Esophagus mucosa (tissue), 1 donor: Measurements from ENCODE around the gene DMAP1. TPM values are rescaled to one million over a fixed set of nuclear protein-coding genes. Genes with fewer than 3 reads are reported as not detected.
"Not testable (repeated sequence)": the region's sequence is repeated elsewhere in the genome, so short reads cannot be mapped to it uniquely, and the experiment has no call there.

Experiments
- ATAC-seq: fragments of 200-7000 bp; cut with Tn5 transposase; one replicate; pipeline ENCODE4 v1.9.1; 2020
- total RNA-seq: library from RNA; stranded (reverse); gene quantifications from one replicate; pipeline ENCODE4 v1.2.4, GENCODE V29; 2023
- donor health status: DM: yes; HTN: yes; CAD: no.

DMAP1 gene, protein sequence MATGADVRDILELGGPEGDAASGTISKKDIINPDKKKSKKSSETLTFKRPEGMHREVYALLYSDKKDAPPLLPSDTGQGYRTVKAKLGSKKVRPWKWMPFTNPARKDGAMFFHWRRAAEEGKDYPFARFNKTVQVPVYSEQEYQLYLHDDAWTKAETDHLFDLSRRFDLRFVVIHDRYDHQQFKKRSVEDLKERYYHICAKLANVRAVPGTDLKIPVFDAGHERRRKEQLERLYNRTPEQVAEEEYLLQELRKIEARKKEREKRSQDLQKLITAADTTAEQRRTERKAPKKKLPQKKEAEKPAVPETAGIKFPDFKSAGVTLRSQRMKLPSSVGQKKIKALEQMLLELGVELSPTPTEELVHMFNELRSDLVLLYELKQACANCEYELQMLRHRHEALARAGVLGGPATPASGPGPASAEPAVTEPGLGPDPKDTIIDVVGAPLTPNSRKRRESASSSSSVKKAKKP
- 16.2 TPM for total RNA-seq

DNA sequence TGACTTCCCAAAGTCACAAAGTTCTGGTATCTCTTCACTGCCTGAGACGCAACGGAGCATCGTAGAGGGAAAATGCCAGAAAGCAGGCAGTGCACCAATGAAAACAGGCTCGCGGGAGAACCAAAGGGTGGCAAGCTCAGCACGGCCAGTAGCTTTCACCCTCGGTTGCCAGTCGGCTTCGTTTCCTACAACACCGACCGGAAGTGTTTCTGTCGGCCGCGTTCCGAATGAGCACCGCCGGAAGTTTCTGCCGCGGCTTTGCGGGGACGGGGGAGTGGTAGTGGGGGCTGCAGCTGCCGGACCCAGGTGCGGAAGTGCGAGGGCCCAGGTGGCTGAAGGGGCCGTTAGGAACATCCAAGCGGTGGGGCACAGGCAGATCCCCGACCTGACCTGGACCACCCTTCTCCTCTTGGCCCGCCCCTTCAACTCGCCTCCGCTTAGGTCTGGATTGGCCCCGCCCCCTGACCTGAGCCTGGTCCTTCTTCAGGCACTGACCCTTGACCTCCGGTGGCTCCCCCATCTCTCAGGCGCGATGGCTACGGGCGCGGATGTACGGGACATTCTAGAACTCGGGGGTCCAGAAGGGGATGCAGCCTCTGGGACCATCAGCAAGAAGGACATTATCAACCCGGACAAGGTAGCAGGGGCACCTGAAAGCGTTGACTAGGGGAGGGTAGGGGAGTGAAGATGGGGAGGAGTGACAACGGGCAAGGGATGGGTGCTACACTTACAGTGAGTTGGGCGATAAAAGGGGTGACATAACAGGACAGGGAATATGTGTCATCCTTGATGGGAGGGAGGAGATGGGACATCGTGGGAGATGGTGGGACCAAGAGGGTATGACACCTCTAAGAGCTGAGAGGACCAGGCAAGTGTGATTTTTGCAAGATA is at the start of gene DMAP1:
TSS of gene DMAP1 (plus strand) at position 250 of the 891 bp plus-strand sequence. CDS start at position 533, 283 bp downstream.
- peak; percentile 90 for ATAC-seq

DNA sequence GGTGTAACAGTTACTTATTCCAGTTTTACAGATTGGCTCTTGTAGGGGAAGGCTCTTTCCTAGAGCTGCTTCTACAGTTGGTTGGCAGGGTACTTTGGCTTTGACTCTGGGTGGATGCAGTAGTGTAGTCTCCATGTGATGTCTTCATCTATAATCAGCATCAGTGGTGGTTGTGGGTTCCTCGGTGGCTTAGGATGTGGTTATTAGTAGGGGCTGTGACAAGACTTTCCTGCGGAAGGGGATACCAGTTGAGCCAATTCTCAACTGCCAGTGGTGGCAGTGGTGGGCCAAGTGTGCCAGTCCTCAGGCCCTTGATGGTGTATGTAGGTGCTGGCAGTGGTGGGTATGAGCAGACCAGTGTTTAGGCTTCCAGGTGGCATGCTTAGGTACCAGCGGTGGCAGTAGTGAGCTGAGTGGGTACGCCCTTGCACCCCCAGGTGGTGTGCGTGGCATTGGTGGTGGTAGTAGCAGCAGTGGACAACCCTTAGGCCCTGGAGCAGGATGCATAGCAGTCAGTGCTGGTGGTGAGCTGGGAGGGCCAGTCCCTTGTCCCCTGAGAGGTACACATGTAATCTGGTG is 44.7 kb upstream of the DMAP1 start:
- ATAC-seq, result no peak

DNA sequence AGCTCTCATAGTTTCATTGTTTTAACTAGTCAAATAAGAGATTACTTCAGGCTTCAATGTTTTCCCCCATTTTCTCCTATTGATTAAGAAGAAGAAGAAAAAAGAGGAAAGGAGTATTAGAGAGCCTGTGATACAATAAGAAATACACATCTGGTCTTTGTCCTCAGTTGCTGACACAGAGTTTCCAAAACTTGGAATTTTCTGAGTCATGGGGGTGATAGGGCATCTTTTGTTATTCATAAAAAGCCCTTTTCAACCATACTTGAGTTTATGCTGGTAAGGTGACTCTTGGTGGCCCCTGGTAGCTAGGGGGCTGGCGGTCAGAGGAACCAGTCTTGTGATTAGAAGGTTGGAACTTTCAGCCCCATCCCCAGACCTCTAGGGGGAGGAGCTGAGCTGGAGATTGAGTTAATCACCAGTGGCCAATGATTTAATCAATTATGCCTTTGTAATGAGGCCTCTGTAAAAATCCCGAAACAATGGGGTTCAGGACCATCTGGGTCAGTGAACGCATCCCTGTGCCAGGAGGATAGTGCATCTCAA is 42.9 kb upstream of the DMAP1 start:
- no peak for ATAC-seq

DNA sequence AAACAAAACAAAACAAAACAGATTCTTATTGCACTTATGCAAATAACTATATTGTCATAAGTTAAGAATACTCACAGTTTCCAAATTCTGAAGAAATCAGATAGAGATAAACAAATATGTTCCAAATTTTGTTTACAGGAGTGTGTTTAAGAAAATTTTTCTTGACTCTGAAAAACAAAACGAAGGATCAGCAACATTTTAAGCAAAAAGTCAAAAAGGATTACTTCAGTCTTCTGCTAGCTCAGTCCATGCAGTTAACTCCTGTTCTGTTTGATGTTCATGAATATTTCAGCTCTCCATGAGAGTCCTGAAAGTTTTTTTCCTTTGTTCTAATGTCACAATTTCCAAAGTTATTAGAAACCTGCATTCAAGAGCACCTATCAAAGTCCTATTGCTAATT is 38.6 kb upstream of the DMAP1 start:
- ATAC-seq, result no peak

DNA sequence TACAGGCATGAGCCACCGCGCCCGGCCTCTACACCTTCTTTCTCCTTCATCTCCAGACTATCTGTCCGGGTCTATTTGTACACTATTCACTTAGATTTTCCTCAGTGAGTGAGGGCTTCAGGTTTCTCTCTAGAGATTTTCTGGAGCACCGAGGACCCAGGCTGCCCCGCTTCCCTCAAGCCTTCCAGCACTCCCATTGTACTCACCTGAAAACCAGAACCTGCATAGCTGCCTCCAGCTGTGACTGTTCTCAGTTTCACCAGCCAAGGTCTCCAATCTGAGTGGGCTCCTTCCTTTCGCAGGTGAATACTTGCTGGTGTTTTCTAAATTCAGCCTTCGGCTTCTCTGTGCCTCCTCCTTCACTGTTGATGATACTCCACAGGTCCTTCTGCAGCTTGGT is 12.9 kb upstream of the DMAP1 start:
- ATAC-seq, result no peak

DNA sequence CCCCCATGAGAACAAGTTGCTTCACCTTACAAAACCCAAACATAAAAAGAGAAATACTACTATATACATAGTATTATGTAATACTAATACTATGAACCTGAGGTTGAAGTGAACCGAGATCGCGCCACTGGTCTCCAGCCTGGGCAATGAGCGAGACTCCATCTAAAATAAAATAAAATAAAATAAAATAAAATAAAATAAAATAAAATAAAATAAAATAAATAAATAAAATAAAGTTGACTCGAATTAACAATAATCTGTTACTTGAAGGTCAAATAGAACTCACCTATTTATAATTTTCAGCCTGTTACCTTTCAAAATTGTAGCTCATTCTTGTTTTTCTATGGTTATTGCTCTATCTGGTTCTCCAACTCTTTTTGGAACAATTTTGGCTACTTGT is 6.7 kb upstream of the DMAP1 start:
- not testable (repeated sequence) for ATAC-seq

DNA sequence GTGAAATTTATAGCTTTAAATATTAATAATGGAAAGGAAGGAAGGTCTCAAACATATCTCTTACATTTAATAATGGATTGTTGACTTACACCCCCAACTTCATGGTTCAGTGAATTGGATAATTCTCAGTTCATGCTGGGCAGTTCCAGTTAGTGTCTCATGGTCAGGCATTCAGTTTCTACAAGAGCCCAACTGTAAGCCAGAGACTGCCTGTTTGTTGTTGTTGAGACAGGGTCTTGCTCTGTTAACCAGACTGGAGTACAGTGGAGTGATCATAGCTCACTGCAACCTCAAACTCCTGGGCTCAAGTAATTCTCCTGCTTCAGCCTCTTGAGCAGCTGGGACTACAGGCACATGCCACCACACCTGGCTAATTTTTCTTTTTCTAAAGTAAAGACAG is 5.0 kb upstream of the DMAP1 start:
- no peak for ATAC-seq

DNA sequence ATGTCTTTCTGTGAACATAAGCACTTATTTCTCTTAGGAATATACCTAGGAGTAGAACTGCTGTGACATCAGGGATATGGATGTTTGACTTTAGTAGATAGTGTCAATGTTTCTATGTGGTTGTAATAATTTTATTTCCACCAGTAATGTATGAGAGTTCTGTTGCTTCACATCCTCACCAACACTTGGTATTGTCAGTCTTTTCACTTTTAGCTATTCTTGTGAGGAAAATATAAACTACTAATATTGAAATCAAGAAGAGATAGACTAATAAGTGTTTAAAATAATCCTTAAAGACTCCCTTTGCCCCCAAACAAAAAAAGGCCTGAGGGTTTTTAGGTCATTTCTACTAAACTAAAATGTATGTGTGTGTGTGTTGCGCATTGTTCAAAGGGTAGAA is 2.7 kb upstream of the DMAP1 start:
- no peak for ATAC-seq

DNA sequence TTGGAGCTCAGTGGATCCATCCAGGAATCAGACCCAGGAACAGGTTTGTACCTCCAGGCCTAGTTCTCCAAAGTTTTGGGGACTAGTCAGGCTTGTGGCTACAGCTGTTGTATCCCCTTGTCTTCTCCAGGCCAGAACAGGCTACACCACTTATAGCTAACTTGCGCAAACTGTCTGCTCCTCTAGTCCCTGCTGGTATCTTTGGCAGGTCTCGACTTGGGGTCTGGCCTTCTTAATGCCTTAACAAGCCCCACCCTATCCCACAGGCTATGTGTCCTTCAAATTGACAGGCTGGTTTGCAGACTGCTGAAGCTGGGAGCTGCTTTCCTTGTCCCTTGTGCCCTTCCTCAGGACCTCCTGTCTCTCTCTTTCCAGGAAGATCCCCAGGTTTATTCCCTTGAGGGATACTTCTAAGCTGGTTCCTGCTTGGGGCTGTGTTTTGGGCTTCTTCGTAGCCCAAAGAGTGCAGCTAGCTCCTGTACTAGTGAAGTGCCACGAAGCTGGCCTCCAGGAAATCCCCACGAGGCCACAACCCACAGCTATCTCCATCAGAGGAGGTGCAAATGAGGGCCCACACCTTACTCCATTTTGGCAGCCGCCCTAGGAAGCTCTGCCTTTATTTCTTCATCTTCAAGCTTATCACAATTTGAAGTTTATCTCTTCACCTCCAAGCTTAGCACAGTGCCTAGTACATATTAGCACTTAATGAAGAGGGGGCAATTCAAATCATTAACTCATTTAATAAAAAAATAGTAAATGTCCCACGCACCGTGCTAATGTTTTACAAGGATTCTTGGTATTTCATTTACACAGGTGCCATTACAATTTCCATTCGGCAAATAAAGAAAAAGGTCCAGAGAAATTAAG is 683 bp upstream of the DMAP1 start:
- peak; percentile 50 for ATAC-seq

DNA sequence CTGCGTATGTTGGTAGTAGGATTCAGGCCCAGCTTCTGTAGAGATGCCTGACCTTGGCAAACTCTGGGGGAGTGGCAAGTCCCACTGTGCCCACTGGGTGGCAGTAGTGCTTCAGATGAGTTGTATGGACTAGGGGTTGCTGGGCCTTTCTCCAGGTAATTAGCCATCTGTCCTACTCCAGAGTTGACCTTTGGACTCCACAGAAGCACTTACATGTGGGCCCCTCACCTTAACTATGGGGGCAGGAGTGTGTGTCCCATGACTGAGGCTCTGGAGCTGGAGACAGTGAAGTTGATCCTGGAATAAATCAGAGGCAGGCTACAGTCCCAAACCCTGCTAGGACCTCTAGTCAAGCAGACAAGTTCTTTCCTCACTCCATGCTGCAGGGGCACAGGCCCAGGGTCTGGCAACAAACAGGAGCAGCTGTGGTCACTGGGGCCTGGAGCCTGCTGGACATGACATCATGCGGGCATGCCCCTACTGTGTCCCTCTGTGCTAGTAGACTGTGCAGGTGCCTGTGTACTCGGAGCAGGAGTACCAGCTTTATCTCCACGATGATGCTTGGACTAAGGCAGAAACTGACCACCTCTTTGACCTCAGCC is 4.6 kb downstream of the DMAP1 start:
- ATAC-seq, result peak; percentile 60

DNA sequence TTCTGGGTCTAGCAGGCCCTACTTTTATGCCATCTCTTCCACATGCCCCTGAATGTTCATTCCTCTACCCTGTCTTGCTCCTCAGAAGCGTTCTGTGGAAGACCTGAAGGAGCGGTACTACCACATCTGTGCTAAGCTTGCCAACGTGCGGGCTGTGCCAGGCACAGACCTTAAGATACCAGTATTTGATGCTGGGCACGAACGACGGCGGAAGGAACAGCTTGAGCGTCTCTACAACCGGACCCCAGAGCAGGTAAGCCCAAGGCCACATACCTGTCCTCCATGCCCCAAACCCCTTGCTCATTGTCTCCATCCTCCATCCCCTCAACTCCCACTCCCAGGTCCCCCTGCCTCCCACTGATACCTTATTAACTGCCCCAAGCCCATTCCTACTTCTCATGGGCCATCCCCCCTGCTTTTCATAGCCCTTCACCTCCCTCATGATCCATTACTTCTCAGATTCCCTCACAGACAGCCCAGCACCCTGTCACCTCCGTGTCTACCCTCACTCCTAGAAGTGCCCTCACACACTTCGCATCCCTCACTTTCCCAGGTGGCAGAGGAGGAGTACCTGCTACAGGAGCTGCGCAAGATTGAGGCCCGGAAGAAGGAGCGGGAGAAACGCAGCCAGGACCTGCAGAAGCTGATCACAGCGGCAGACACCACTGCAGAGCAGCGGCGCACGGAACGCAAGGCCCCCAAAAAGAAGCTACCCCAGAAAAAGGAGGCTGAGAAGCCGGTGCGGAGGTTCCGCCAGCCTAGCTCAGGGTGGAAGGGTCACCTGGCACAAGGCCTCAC is 5.4 kb downstream of the DMAP1 start:
- ATAC-seq, result no peak

DNA sequence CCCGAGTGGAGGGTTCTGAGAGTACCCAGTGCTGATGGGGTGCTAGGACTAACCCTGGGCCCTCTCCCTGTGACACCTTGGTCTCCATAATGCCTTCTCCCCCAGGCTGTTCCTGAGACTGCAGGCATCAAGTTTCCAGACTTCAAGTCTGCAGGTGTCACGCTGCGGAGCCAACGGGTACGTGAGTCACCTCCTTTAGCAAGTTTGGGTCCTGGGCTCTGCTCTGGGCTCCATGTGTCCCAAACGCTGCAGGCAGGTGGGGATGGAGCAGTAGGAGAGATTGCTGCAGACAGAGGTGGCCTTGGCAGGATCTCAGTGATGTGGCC is 6.0 kb downstream of the DMAP1 start:
- ATAC-seq, result no peak

DNA sequence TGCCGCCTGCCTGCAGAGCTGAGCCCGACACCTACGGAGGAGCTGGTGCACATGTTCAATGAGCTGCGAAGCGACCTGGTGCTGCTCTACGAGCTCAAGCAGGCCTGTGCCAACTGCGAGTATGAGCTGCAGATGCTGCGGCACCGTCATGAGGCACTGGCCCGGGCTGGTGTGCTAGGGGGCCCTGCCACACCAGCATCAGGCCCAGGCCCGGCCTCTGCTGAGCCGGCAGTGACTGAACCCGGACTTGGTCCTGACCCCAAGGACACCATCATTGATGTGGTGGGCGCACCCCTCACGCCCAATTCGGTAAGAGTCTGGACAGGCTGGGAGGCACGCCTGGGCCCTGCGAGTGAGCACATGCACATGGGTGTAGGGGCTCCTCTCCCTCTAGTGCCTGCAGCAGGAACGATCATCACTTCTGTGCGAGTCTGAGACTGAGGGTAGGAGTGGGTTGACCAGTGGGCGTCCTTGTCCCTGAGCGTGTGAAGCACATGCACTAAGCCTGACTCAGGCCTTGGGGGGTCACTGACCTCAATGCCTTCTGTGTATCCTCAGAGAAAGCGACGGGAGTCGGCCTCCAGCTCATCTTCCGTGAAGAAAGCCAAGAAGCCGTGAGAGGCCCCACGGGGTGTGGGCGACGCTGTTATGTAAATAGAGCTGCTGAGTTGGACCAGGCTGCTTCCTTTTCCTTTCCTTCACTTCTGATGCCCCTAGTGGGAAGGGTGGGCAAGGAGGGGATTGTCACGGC is 6.9 kb downstream of the DMAP1 start:
- no peak for ATAC-seq

DNA sequence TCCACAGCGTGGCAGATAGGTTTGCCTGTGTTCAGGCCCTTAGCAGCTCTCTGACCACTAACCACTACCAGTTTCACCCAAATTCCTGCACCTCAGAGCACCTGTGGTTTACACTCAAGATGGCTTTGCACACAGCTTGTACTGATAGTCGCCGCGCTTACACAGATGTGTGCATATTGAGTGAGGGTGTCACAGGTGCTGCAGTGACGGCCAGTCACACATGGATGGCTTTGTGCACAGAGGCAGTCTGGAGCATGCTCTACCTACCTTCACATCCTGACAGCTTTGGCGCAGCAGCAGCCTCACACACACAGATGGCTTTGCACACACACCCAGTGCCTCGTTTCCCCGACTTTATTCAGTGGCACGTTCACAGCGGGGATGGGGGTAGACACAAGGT is 7.5 kb downstream of the DMAP1 start:
- no peak for ATAC-seq

DNA sequence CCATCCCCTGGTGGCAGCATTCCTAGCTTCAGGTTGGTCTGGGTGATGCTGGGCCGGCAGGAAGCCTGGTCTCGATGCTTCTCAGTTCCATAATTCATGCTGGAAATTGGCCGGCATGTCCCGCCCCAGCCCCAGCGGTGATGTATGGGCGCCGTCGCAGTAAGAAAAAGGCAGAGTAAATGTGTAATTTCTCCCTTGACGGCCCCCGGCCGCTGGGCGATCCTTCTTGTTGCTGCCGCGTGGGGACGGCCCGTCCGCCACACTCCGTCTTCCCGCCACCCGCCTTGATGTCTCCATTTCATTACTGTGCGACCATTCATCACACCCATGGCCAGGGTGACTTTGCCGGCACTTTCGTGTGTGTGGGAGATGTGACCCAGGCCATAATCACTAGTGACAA is 8.5 kb downstream of the DMAP1 start:
- ATAC-seq, result no peak

DNA sequence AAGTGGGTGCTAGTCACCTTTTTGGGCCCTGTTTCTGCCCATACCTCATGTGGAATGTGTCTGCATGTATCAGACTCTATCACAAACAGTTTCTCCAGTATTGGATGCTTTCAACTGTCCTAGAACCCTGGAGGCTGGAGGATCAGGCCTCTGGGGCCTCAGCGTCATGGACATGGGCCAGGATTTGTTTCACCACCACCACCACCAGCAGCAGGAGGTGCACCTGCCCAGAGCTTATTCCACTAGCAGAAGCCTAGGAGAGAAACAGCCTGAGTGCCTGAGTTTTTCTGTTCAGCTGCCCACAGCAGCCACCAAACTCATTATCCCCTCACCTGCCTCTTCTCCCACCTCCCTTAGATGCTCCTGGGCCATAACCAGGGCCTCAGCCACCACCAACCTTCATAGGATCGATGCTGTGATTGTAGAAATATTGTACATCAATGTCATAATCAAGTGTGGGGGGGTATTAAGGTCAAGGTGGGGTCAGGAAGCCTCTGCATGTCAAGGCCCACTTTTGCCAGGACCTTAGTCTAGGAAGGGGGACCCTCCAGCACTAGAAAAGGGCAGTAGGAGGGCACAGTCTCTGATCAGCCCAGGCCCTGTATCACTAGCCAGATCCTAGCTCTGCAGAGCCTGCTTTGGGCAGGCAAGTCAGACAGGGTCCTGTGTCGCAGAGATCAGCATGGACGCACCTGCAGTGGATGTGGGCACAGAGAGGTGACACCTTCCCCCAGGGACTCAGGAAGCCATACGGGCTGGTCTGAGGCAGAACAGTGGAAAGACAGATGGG is 9.3 kb downstream of the DMAP1 start:
- ATAC-seq, result no peak

DNA sequence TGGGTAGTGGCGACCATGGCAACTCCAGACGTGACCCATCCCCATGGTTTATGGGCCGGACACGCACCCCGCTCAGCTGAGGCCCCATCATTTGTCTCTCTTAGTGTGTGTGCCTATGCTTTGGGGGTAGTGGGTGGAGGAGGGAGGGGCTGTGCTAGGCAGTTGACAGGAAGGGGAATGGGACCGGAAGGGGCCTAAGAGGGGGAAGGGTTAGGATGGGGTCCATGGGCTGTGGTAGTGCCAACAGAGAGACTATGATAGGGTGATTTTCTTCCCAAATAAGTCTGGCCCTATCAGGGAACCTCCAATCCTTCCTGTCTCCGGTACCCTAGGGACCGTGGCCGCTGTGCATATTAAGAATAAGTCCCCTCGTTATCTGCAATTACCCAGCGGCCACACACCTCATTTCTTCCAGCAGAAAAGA is 9.9 kb downstream of the DMAP1 start:
- ATAC-seq, result no peak

DNA sequence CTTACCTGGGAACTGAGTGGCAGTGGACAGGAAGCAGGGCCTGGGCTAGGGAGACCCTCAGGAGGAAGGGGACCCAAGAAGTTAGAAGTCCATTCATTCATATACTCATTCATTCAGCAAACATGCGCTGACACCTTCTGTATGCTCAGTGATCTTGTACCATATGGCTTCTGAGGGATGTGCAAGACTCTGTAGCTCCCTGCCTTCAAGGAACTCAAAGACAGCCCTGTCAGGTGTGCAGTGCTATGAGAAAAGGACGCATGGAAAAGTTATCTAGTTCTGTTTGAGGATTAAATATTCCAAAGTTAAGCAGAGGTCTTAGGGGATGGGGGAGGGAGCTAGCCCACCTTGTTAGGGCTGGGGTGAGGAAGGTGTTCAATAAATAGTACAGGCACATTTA is 12.5 kb downstream of the DMAP1 start:
- ATAC-seq, result no peak

DNA sequence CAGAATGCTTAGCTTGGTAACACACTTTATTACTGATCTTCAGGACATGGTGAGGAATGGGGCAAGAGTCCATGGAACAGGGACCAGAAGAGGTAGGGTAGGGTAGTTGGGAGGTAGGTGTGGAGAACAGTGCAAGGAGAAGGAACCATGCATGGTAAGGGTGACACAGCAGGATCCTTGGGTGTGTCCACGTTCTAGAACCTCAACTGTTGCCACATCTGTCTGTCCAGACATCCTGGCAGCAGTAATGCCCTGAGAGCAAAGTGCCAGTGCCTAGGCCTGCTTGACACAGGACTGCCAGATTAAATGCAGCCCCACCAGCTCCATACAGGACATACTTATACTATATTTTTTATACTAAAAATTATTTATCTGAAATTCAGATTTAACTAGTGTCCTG is 13.9 kb downstream of the DMAP1 start:
- ATAC-seq, result peak; percentile 83
